Measurements from ENCODE around the gene FGR. TPM values are rescaled to one million over a fixed set of nuclear protein-coding genes. Genes with fewer than 3 reads are reported as not detected.

FGR gene
- total RNA-seq, 1 donor from 2014 or later, result 149 TPM

DNA sequence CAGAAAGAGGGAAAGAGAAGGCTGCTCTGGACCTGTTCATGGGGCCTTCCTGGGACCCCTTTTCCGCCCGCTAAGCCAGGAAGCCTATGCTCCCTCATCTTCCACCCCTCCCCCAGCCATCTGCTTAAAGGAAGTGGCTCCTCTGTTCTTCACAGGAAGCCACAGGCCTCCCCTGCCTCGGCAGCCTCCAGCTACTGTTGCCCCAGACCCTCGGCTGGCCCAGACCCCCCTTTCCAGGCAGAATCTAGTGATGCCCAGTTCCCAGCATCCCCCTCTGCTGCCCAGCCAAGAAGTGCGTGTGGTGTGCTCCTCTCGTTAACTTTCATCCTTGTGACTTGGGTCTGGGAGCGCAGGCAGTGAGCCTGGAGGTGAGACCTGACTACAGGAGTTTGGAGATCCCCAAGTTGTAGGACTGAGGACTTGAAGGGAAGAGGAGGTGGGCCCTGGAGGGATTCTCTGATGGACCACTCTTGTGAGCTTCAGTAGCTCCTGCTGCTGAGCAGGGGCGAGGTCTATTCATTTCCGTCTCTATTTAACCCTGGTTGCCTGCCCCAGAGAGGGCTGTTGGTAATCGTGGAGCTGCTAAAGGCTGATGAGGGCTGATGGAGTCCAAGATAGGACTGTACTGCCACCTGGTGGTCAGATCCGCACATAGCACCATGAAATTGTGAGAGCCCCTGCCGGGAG lies 27.9 kb upstream of the FGR start:
- peak overlapping the region; percentile 77 for H3K27ac ChIP-seq
- ATAC-seq, result peak; percentile 85
- intact Hi-C loops (cut with DNase I), result loop anchor here (2.0 to 10.0 kb wide), 2 partner anchors 54 to 268 kb away; partner anchors contain the start of gene GPR3

GRCh38 chr1:27662261-27662660 lies 27.3 kb upstream of the FGR start:
- no peaks in the 10 kb centered on the region for H3K9me3 ChIP-seq
- H3K36me3 ChIP-seq, result peaks cover 12% of the 10 kb centered on the region
- no peaks in the 10 kb centered on the region for H3K27me3 ChIP-seq
- peak overlapping the region; percentile 77 for H3K27ac ChIP-seq
- DNase-seq (peak; percentile 20), ATAC-seq (no peak)
- intact Hi-C loops (cut with DNase I), result loop anchor here (2.0 to 10.0 kb wide), 2 partner anchors 53 to 267 kb away; partner anchors contain the start of gene GPR3
- peaks cover 27% of the 10 kb centered on the region for H3K4me1 ChIP-seq
- TF ChIP-seq CTCF (IDR thresholded peaks at IDR 0.05), result no peak
- H3K4me3 ChIP-seq, result no peak overlapping the region

More for the DNA sequence above, 27.9 kb upstream of the FGR start:
- peaks cover 27% of the 10 kb centered on the region for H3K4me1 ChIP-seq
- peaks cover 16% of the 10 kb centered on the region for H3K36me3 ChIP-seq
- H3K4me3 ChIP-seq, result no peak overlapping the region
- DNase-seq, result peak; percentile 77
- H3K9me3 ChIP-seq, result no peaks in the 10 kb centered on the region
- peak; percentile 89 for TF ChIP-seq CTCF (IDR thresholded peaks at IDR 0.05)
- H3K27me3 ChIP-seq, result no peaks in the 10 kb centered on the region

- Histone ChIP-seq H3K27me3 (no peaks in the 10 kb centered on the region), H3K9me3 (no peaks in the 10 kb centered on the region), H3K4me3 (no peak overlapping the region), H3K27ac (no peak overlapping the region), H3K4me1 (peaks cover 27% of the 10 kb centered on the region), H3K36me3 (peaks cover 12% of the 10 kb centered on the region)
- intact Hi-C loops (cut with DNase I), result loop anchor here (2.0 to 10.0 kb wide), 2 partner anchors 53 to 267 kb away; partner anchors contain the start of gene GPR3
- DNase-seq (peak; percentile 28), ATAC-seq (no peak)
- TF ChIP-seq CTCF (IDR thresholded peaks at IDR 0.05), result no peak
Measured at GRCh38 chr1:27661412-27662075, 26.6 kb upstream of the FGR start.

DNA sequence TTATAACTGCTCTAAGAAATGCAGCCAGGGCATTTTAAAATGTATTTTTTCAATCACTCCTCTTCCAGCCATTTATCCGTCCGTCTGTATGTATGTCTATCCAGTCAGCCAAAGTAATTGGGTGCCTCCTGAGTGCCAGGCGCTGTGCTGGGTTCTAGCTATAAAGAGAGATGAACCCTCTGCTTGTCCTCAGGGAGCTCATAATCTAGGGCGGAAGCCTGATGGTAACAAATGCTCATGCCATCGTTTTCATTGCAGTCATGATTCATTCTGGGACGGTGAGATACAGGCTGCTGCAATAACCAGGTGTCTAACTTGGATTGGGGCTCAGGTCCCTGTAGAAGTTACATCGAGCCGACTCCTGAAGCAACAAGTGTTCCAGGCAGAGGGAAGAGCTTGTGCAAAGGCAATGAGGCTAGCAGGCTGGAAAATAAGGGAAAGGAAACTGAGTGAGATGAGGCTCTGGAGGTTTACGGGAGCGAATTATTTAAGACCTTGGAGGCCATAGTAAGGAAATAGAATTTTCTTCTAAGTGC lies 25.4 kb upstream of the FGR start:
- intact Hi-C loops (cut with DNase I), result loop anchor here (10.0 kb wide), 1 partner anchor 266 kb away; the partner anchor contains the start of gene GPR3
- no peaks in the 10 kb centered on the region for H3K9me3 ChIP-seq
- ATAC-seq, result no peak
- peaks cover 2% of the 10 kb centered on the region for H3K36me3 ChIP-seq
- peak overlapping the region; percentile 89 for H3K27ac ChIP-seq
- H3K4me1 ChIP-seq, result peaks cover 34% of the 10 kb centered on the region
- TF ChIP-seq CTCF (IDR thresholded peaks at IDR 0.05), result no peak
- no peak for DNase-seq
- peak overlapping the region; percentile 65 for H3K4me3 ChIP-seq
- no peaks in the 10 kb centered on the region for H3K27me3 ChIP-seq

- Histone ChIP-seq H3K4me3 (peak overlapping the region; percentile 65), H3K4me1 (peaks cover 36% of the 10 kb centered on the region), H3K36me3 (no peaks in the 10 kb centered on the region), H3K27ac (peak overlapping the region; percentile 89), H3K9me3 (no peaks in the 10 kb centered on the region), H3K27me3 (no peaks in the 10 kb centered on the region)
- ATAC-seq (peak; percentile 91), DNase-seq (peak; percentile 97)
- intact Hi-C loops (cut with DNase I), result loop anchor here (10.0 kb wide), 1 partner anchor 265 kb away; the partner anchor contains the start of gene GPR3
- no peak for TF ChIP-seq CTCF (IDR thresholded peaks at IDR 0.05)
Measured at GRCh38 chr1:27659497-27660299, 24.7 kb upstream of the FGR start.

Data from upper lobe of right lung (tissue), 1 donor.